GM12874 (cell line): ENCODE results near the gene LRRC36.

Source experiments
- CTCF ChIP-seq: IDR thresholded peaks from 2 replicates; pipeline ENCODE4 v1.5.1; 2011; ENCODE audit warnings: low read depth, mild to moderate bottlenecking, control low read depth, low read length, moderate library complexity; ENCODE audit not compliant: insufficient read depth

Gene LRRC36

DNA sequence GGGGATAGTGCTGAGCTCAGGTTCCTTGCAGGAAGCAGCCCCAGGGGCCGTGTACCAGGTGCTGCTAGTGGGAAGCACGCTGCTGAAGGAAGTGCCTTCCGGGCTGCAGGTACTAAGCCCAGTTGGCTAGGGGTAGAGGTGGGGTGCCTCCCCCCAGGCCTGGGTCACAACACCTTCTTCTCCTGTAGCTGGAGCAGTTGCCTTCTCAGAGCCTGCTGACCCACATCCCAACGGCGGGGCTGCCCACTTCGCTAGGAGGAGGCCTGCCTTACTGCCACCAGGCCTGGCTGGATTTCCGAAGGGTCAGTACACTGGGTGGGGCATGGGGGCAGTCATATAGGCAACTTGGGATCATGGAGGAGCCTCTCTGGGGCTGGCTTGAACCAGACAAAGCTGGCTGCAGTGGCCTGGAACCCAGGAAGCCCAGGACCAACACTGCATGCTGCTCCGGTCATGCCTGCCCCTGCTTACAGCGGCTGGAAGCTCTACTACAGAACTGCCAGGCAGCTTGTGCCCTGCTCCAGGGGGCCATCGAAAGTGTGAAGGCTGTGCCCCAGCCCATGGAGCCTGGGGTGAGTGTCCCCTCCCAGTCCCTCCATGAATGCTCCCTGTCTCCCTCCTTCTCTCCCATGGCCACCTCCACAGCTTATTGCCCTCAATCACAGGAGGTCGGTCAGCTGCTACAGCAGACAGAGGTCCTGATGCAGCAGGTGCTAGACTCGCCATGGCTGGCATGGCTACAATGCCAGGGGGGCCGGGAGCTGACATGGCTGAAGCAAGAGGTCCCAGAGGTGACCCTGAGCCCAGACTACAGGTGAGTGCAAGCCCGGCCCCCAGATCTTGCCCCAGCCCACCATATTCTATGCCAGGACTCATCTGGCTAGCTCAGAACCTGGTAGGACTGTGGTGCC, 44.8 kb upstream of the LRRC36 start:
- no peak for TF ChIP-seq CTCF

DNA sequence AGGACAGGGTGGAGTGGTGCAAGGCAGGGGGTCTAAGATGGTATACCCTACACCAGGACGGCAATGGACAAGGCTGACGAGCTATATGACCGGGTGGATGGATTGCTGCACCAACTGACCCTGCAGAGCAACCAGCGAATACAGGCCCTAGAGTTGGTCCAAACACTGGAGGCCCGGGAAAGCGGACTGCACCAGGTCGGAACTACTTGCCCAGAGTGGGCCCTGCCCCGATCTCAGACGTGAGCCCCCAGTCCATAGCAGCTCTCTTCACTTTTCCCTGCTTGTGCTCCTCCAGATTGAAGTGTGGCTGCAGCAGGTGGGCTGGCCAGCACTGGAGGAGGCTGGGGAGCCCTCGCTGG, 44.2 kb upstream of the LRRC36 start:
- no peak for TF ChIP-seq CTCF

DNA sequence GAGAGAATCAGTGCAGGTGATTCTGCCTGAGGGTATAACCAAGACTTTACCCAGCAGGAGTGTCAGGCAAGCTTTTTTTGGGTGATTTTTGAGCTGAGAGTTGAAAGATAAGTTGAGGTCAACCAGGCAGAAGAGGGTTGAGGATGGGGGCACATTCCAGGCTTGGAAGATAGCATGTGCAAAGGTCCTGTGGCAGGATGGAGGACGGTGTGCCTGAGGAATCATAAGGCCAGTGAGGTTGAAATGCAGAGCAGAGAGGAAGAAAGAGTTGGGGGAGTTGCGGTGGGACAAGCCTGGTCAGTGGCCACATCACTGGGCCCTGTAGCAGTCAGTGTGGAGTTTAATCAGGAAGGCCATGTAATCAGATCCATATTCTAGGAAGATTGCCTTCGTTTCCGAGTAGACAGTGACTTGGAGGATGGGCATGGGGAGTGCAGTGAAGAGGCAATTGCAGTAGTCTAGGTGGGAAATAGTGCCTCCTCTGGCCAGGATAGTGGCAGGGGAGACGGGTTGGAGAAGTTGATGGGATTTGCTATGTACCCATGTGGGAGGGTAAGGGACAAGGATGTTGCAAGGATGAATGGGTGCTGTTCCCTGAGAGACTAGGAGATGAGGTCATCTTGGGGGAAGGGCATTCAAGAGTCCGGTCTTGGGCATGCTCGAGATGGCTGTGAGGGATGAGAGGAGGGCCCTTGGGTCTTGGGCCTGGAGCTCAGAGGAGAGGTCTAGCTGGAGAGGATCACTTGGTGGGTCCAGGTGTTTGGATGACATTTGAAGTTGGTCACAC, 43.4 kb upstream of the LRRC36 start:
- TF ChIP-seq CTCF, result no peak

GRCh38 chr16:67283826-67284555, 42.6 kb upstream of the LRRC36 start:
- TF ChIP-seq CTCF, result no peak

DNA sequence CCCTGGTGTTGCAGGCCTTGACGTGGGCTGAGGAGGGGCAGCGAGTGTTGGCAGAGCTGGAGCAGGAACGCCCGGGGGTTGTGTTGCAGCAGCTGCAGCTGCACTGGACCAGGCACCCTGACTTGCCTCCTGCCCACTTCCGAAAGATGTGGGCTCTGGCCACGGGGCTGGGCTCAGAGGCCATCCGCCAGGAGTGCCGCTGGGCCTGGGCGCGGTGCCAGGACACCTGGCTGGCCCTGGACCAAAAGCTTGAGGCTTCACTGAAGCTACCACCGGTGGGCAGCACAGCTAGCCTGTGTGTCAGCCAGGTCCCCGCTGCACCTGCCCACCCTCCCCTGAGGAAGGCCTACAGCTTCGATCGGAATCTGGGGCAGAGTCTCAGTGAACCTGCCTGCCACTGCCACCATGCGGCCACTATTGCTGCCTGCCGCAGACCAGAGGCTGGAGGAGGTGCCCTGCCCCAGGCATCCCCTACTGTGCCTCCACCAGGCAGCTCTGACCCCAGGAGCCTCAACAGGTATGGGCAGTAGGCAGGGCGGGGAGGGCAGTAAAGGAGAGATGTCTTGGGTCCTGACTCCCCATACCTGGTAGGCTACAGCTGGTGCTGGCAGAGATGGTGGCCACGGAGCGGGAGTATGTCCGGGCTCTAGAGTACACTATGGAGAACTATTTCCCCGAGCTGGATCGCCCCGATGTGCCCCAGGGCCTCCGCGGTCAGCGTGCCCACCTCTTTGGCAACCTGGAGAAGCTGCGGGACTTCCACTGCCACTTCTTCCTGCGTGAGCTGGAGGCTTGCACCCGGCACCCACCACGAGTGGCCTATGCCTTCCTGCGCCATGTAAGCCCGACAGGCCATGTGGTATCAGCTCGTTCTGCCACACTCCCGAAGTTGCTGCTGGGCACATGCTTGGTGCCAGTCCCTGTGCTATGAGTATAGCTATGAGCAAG, 41.6 kb upstream of the LRRC36 start:
- no peak for TF ChIP-seq CTCF

DNA sequence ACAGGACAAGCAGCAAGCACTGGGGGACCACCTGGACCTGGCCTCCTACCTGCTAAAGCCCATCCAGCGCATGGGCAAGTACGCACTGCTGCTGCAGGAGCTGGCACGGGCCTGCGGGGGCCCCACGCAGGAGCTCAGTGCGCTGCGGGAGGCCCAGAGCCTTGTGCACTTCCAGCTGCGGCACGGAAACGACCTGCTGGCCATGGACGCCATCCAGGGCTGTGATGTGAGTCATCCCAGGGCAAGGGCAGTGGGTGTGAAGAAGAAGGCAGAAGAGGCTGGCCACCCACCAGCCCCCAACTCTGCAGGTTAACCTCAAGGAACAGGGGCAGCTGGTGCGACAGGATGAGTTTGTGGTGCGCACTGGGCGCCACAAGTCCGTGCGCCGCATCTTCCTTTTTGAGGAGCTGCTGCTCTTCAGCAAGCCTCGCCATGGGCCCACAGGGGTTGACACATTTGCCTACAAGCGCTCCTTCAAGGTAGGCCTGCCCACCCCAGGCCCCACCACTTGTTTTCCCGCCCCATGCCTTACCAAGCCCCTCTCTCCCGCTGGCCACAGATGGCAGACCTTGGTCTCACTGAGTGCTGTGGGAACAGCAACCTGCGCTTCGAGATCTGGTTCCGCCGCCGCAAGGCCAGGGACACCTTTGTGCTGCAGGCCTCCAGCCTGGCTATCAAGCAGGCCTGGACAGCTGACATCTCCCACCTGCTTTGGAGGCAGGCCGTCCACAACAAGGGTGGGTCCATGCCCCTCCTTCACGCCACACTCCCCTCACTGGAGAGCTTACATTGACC, 40.0 kb upstream of the LRRC36 start:
- no peak for TF ChIP-seq CTCF
